ENCODE measurements around the gene STYXL2.

The STYXL2 gene

DNA sequence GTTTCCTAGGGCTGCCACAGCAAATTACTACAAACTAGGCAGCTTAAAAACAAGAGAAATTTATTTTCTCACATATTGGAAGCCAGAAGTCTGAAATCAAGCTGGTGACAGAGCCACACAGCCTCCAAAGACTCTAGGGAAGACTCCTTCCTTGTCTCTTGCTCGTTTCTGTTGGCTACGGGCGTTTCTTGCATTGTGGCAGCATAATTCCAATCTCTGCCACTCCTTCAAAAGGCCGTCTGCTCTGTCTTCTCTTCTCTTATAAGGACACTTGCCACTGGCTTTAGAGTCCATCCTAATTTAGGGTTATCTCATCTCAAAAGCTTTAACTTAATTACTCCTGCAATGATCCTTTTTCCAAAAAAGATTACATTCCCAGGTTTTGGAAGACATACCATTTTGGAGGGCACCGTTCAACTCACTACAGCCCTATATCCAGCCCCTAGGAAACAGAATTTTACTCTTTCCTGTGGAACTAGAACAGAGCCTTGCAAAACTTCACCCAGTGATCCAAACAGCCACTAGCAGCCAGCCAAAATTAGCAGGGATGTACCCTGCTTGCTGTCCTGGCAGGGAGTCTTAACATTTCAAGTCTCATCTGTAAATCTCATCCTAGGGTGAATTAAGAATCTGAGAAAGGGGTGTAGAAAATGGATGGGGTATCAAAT is 9.2 kb downstream of the STYXL2 start:
- no peak overlapping the region for H2AK5ac ChIP-seq (ENCODE audit: low read length)
- H3K18ac ChIP-seq (ENCODE audit: low read length): no peak overlapping the region
- no peaks in the 10 kb centered on the region for H3K9me3 ChIP-seq (ENCODE audit: insufficient read depth, low read depth, low read length)
- H4K91ac ChIP-seq (ENCODE audit: low read depth, low read length): no peak overlapping the region
- no peak overlapping the region for H3K4me2 ChIP-seq (ENCODE audit: low read length)
- H3K4me1 ChIP-seq (ENCODE audit: control insufficient read depth in 1 of 2, insufficient read depth in 2 of 2, low read length in 2 of 2): peaks cover 1 to 4% of the 10 kb centered on the region in 2 experiments
- H3K36me3 ChIP-seq (ENCODE audit: control insufficient read depth in 1 of 2, insufficient read depth in 2 of 2, low read length in 2 of 2): no peaks in the 10 kb centered on the region
- H3K23ac ChIP-seq (ENCODE audit: low read length): no peak overlapping the region
- no peaks in the 10 kb centered on the region for H3K27me3 ChIP-seq (ENCODE audit: insufficient read depth, low read length)
- no peak overlapping the region for H3K27ac ChIP-seq (ENCODE audit: low read depth, low read length)
- H3K9ac ChIP-seq (ENCODE audit: low read length): no peak overlapping the region
- no peak overlapping the region for H3K14ac ChIP-seq (ENCODE audit: low read length)
- H2BK5ac ChIP-seq (ENCODE audit: low read depth, low read length, poor library complexity): no peak overlapping the region
- no peak overlapping the region for H3K4ac ChIP-seq (ENCODE audit: low read depth, low read length)
- WGBS (ENCODE audit: extremely low coverage, insufficient coverage, insufficient read length): no CpG with 5 or more reads among the region's 5 CpGs
- no peak overlapping the region for H2BK12ac ChIP-seq (ENCODE audit: low read length)
- H3K79me1 ChIP-seq (ENCODE audit: low read length): no peaks in the 10 kb centered on the region
- H4K8ac ChIP-seq (ENCODE audit: low read depth, low read length): no peak overlapping the region
- DNase-seq: no peak
- no peak overlapping the region for H2BK120ac ChIP-seq (ENCODE audit: insufficient read depth, low read length, poor library complexity)
- no peaks in the 10 kb centered on the region for H3K79me2 ChIP-seq (ENCODE audit: control insufficient read depth, insufficient read depth, low read length, poor library complexity)
- H3K4me3 ChIP-seq (ENCODE audit: low read depth, low read length): no peak overlapping the region
- no peak overlapping the region for H2AFZ ChIP-seq (ENCODE audit: insufficient read depth, low read length, poor library complexity)
- H4K12ac ChIP-seq (ENCODE audit: low read depth, low read length): no peak overlapping the region

GRCh38 chr1:167104256-167104633 is 10.4 kb downstream of the STYXL2 start:
- H3K9ac ChIP-seq (ENCODE audit: low read length): no peak overlapping the region
- H3K9me3 ChIP-seq (ENCODE audit: insufficient read depth, low read depth, low read length): no peaks in the 10 kb centered on the region
- H4K8ac ChIP-seq (ENCODE audit: low read depth, low read length): no peak overlapping the region
- no peaks in the 10 kb centered on the region for H3K27me3 ChIP-seq (ENCODE audit: insufficient read depth, low read length)
- H3K27ac ChIP-seq (ENCODE audit: low read depth, low read length): no peak overlapping the region
- DNase-seq: no peak
- no peak overlapping the region for H4K12ac ChIP-seq (ENCODE audit: low read depth, low read length)
- no peak overlapping the region for H3K4ac ChIP-seq (ENCODE audit: low read depth, low read length)
- H3K4me3 ChIP-seq (ENCODE audit: low read depth, low read length): no peak overlapping the region
- no peak overlapping the region for H3K14ac ChIP-seq (ENCODE audit: low read length)
- no peaks in the 10 kb centered on the region for H3K36me3 ChIP-seq (ENCODE audit: control insufficient read depth in 1 of 2, insufficient read depth in 2 of 2, low read length in 2 of 2)
- H2BK120ac ChIP-seq (ENCODE audit: insufficient read depth, low read length, poor library complexity): no peak overlapping the region
- H2AFZ ChIP-seq (ENCODE audit: insufficient read depth, low read length, poor library complexity): no peak overlapping the region
- peaks cover 2 to 5% of the 10 kb centered on the region in 2 experiments for H3K4me1 ChIP-seq (ENCODE audit: control insufficient read depth in 1 of 2, insufficient read depth in 2 of 2, low read length in 2 of 2)
- no peak overlapping the region for H4K91ac ChIP-seq (ENCODE audit: low read depth, low read length)
- H3K4me2 ChIP-seq (ENCODE audit: low read length): no peak overlapping the region
- no peak overlapping the region for H2BK12ac ChIP-seq (ENCODE audit: low read length)
- no peak overlapping the region for H2AK5ac ChIP-seq (ENCODE audit: low read length)
- H3K79me1 ChIP-seq (ENCODE audit: low read length): peaks cover 2% of the 10 kb centered on the region
- no peak overlapping the region for H3K18ac ChIP-seq (ENCODE audit: low read length)
- no peak overlapping the region for H2BK5ac ChIP-seq (ENCODE audit: low read depth, low read length, poor library complexity)
- WGBS (ENCODE audit: extremely low coverage, insufficient coverage, insufficient read length): no CpG with 5 or more reads among the region's 6 CpGs
- H3K79me2 ChIP-seq (ENCODE audit: control insufficient read depth, insufficient read depth, low read length, poor library complexity): no peaks in the 10 kb centered on the region
- H3K23ac ChIP-seq (ENCODE audit: low read length): no peak overlapping the region

DNA sequence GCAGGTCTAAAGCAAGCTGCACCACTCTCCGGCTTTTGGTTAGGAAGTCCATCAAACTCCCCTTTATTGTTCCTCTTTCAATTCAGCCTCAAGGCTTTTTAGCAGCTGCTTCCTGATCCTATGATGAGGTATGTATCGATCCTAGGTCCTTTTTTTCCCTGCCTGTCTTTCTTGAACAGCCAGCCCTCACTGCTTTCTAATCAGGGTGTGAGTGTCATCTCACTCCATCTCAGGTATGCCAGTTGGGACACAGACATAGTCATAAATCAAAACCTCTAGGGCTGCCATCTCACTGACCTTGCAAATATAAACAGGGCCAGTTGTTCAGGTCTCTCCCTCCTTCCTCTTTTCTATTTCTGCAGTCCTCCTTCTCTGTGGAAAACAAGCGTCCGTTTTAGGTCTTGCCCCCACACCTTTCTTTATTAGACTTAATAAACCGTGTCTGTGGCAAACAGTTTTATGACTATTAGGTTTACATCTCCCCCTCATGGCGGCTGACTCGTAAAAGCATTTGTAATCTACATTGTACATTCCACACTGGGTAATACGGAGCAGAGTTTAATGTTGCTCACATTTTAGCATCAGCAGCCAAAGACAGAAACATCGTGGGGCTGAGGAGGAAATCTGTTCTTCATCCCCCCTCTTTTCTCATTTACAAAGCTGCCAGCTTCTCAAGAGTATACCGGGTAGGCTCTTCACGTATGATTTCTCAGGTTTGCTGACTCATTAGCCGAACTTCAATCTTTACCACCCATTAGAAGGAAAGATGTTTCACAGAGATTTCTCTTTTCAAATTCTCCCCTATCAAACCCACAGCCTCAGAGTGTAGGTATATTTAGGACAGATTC is 11.6 kb downstream of the STYXL2 start:
- Histone ChIP-seq H2AFZ (ENCODE audit: insufficient read depth, low read length, poor library complexity) (no peak overlapping the region), H4K91ac (ENCODE audit: low read depth, low read length) (no peak overlapping the region), H3K14ac (ENCODE audit: low read length) (no peak overlapping the region), H3K36me3 (ENCODE audit: control insufficient read depth in 1 of 2, insufficient read depth in 2 of 2, low read length in 2 of 2) (no peaks in the 10 kb centered on the region), H3K27ac (ENCODE audit: low read depth, low read length) (no peak overlapping the region), H3K4me3 (ENCODE audit: low read depth, low read length) (no peak overlapping the region), H2BK5ac (ENCODE audit: low read depth, low read length, poor library complexity) (no peak overlapping the region), H3K9me3 (ENCODE audit: insufficient read depth, low read depth, low read length) (no peaks in the 10 kb centered on the region), H2AK5ac (ENCODE audit: low read length) (no peak overlapping the region), H3K4me1 (ENCODE audit: control insufficient read depth in 1 of 2, insufficient read depth in 2 of 2, low read length in 2 of 2) (peaks cover 6 to 8% of the 10 kb centered on the region in 2 experiments), H3K18ac (ENCODE audit: low read length) (no peak overlapping the region), H3K9ac (ENCODE audit: low read length) (no peak overlapping the region), H2BK120ac (ENCODE audit: insufficient read depth, low read length, poor library complexity) (no peak overlapping the region), H3K4me2 (ENCODE audit: low read length) (no peak overlapping the region), H4K8ac (ENCODE audit: low read depth, low read length) (no peak overlapping the region), H2BK12ac (ENCODE audit: low read length) (no peak overlapping the region), H3K4ac (ENCODE audit: low read depth, low read length) (no peak overlapping the region), H3K79me2 (ENCODE audit: control insufficient read depth, insufficient read depth, low read length, poor library complexity) (no peaks in the 10 kb centered on the region), H4K12ac (ENCODE audit: low read depth, low read length) (no peak overlapping the region), H3K23ac (ENCODE audit: low read length) (no peak overlapping the region), H3K27me3 (ENCODE audit: insufficient read depth, low read length) (no peaks in the 10 kb centered on the region), H3K79me1 (ENCODE audit: low read length) (peaks cover 4% of the 10 kb centered on the region)
- no CpG with 5 or more reads among the region's 12 CpGs for WGBS (ENCODE audit: extremely low coverage, insufficient coverage, insufficient read length)
- DNase-seq: no peak

DNA sequence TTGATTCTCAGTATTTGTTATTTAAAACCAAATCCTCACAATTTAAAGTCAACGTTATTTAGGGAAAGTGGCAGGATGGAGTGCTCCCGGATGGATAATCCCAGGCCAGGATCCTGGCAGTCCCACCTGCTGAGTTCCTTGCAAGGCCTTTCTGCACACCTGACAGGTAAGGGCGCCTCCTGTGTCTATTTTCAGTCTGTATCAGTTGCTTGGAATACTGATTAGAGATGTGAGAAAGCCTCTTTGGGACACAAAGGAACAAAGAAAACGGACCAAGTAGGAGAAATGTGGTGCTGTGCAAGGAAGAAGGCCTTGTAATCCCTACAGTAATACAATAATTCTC is 12.2 kb downstream of the STYXL2 start:
- WGBS (ENCODE audit: extremely low coverage, insufficient coverage, insufficient read length): no CpG with 5 or more reads among the region's 4 CpGs
- H3K27ac ChIP-seq (ENCODE audit: low read depth, low read length): no peak overlapping the region
- no peak for DNase-seq

More for the DNA sequence above, 12.2 kb downstream of the STYXL2 start:
- H3K14ac ChIP-seq (ENCODE audit: low read length): no peak overlapping the region
- H3K23ac ChIP-seq (ENCODE audit: low read length): no peak overlapping the region
- no peak overlapping the region for H4K12ac ChIP-seq (ENCODE audit: low read depth, low read length)
- no peaks in the 10 kb centered on the region for H3K9me3 ChIP-seq (ENCODE audit: insufficient read depth, low read depth, low read length)
- no peak overlapping the region for H2AK5ac ChIP-seq (ENCODE audit: low read length)
- H3K36me3 ChIP-seq (ENCODE audit: control insufficient read depth in 1 of 2, insufficient read depth in 2 of 2, low read length in 2 of 2): no peaks in the 10 kb centered on the region
- H2BK5ac ChIP-seq (ENCODE audit: low read depth, low read length, poor library complexity): no peak overlapping the region
- H3K18ac ChIP-seq (ENCODE audit: low read length): no peak overlapping the region
- H2BK120ac ChIP-seq (ENCODE audit: insufficient read depth, low read length, poor library complexity): no peak overlapping the region
- H3K4me2 ChIP-seq (ENCODE audit: low read length): no peak overlapping the region
- no peak overlapping the region for H4K8ac ChIP-seq (ENCODE audit: low read depth, low read length)
- no peak overlapping the region for H4K91ac ChIP-seq (ENCODE audit: low read depth, low read length)
- no peak overlapping the region for H3K9ac ChIP-seq (ENCODE audit: low read length)
- H3K79me1 ChIP-seq (ENCODE audit: low read length): peaks cover 4% of the 10 kb centered on the region
- no peaks in the 10 kb centered on the region for H3K79me2 ChIP-seq (ENCODE audit: control insufficient read depth, insufficient read depth, low read length, poor library complexity)
- H3K4me1 ChIP-seq (ENCODE audit: control insufficient read depth in 1 of 2, insufficient read depth in 2 of 2, low read length in 2 of 2): peaks cover 6 to 8% of the 10 kb centered on the region in 2 experiments
- no peak overlapping the region for H3K4me3 ChIP-seq (ENCODE audit: low read depth, low read length)
- no peak overlapping the region for H2AFZ ChIP-seq (ENCODE audit: insufficient read depth, low read length, poor library complexity)
- no peaks in the 10 kb centered on the region for H3K27me3 ChIP-seq (ENCODE audit: insufficient read depth, low read length)
- no peak overlapping the region for H3K4ac ChIP-seq (ENCODE audit: low read depth, low read length)
- H2BK12ac ChIP-seq (ENCODE audit: low read length): no peak overlapping the region

Data from trophoblast cell (in vitro differentiated cells and primary cell).